T-helper 2 cell treated with Interferon-gamma antibody and Interleukin-4, amounts not matched to agents 5 μg/mL and 100 μg/mL, for 36 hours (primary cell): ENCODE data around the gene REXO2.

Experiments used
- DNase-seq: peaks from one replicate; pipeline ENCODE4 v3.0.0; 2021; ENCODE audit warnings: low spot score
- H3K27ac Mint-ChIP-seq: one replicate; pipeline ENCODE4 v1.8.0; 2021; ENCODE audit warnings: mild to moderate bottlenecking, mixed read lengths
- H3K27me3 Mint-ChIP-seq: one replicate; pipeline ENCODE4 v1.8.0; 2021; ENCODE audit warnings: low read depth, mixed read lengths
- H3K36me3 Mint-ChIP-seq: one replicate; pipeline ENCODE4 v1.8.0; 2021; ENCODE audit warnings: low read depth, mixed read lengths
- H3K4me1 Mint-ChIP-seq: one replicate; pipeline ENCODE4 v1.8.0; 2021; ENCODE audit warnings: low read depth, mixed read lengths
- H3K4me3 Mint-ChIP-seq: one replicate; pipeline ENCODE4 v1.8.0; 2022; ENCODE audit warnings: mild to moderate bottlenecking, moderate library complexity, mixed read lengths
- H3K9me3 Mint-ChIP-seq: one replicate; pipeline ENCODE4 v1.8.0; 2021; ENCODE audit warnings: mixed read lengths

The REXO2 gene

DNA sequence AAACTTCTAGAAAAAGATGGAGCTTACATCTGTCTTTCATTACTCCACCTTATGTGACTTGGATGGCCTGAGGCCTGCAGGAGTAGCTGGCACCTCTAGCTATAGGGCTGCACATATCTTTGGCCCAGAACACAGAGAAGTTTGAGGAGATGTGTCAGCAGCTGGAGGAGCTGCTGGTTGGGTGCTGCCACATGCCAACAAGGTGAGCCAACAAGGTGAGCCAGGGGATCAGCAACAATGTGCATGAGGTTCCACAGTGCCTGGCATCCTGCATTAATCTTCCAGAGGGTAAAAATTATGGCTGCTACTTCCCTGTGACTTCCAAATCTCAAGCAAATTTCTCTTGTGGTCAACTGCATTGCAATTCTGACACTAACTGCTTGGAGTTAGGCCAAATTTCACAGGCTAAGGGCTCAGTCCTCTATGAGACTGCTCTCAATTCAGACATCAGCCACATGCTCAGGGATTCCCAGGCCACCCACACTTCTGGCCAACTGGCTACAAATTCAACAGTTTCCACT, 22.8 kb upstream of the REXO2 start:
- Mint-ChIP-seq H3K27me3 (no peaks in the 10 kb centered on the region), H3K36me3 (peaks cover 5% of the 10 kb centered on the region), H3K4me3 (no peak overlapping the region), H3K27ac (no peak overlapping the region), H3K4me1 (no peaks in the 10 kb centered on the region), H3K9me3 (no peaks in the 10 kb centered on the region)
- no peak for DNase-seq

DNA sequence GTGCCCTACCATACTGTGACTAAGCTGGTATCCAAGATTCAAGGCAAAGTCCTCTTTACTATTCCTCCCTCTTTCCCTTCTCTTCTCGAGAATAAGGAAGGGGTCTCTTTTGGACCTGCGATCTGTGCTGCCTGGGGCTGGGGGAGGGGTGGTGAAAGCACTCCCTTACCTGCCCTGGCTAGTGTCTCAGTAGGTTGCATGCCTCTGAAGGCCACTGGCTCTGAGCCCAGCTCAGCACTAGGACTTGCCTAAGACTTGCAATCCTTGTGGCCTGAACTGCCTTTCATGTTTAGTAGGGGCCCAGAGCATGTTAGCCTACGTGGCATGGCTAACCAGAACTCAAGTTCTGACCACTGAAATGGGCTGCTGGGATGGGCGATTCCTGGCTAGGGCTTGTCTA, 13.0 kb upstream of the REXO2 start:
- no peak overlapping the region for H3K27ac Mint-ChIP-seq
- DNase-seq = no peak
- peaks cover 3% of the 10 kb centered on the region for H3K4me1 Mint-ChIP-seq
- H3K9me3 Mint-ChIP-seq = peaks cover 6% of the 10 kb centered on the region
- H3K36me3 Mint-ChIP-seq = peaks cover 4% of the 10 kb centered on the region
- H3K27me3 Mint-ChIP-seq = no peaks in the 10 kb centered on the region
- no peak overlapping the region for H3K4me3 Mint-ChIP-seq

DNA sequence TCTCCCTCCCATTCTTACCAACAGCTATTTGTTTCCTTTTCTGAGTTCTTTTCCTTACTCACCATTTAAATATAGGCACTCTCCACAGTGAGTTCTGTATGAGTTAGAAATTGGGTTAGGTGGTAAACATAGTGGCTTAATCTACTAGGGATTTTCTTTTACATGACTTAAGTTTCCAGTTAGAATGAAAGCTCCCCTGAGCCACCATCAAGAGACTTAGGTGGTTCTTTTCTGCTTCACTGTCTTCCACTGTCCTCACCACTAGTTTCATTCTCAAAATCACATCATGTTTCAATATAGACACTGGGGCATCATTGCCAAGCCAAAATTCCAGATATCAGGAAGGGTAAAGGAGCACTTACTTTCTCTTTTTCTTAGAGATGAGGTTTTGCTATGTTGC, 9.0 kb upstream of the REXO2 start:
- Mint-ChIP-seq H3K9me3 (no peaks in the 10 kb centered on the region), H3K36me3 (no peaks in the 10 kb centered on the region), H3K27ac (no peak overlapping the region), H3K4me3 (no peak overlapping the region), H3K27me3 (no peaks in the 10 kb centered on the region), H3K4me1 (peaks cover 3% of the 10 kb centered on the region)
- DNase-seq = no peak

DNA sequence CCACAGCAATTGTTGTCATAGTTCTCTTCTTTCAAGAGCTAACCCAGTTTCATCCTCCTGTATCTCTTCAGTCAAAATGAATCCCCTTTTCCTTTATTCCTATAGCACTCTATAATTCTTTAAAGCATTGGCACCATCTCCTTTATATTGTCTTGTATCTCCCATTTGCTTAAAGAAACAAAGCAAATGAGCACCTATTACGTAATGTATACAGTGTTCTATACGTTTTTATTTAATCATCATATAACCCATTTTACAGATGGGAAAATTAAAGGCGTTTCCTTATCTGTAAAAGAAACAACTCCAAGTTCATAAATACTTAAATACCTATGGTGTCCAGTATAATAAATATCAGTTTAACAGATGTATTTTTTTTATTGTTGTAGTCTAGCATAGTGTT, 6.4 kb upstream of the REXO2 start:
- Mint-ChIP-seq H3K4me3 (no peak overlapping the region), H3K27me3 (no peaks in the 10 kb centered on the region), H3K36me3 (no peaks in the 10 kb centered on the region)

DNA sequence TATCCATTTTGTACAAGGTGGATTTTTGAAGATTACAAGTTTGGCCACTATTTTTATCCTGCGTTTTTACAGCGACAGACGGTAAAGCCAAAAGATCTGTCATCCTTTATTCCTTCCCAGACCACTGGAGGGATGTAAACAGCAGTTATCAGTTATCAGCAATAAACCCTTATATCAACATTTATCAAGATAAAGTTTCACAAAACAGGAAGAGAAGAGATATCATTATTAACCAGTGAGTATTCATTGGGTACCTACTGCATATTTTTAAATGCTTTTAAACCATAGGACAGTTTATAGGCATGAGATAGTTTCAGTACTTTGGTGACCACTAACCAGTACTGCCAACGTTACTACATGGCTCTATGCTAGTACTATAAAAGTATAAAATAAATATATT, 5.9 kb upstream of the REXO2 start:
- Mint-ChIP-seq H3K27ac (no peak overlapping the region), H3K9me3 (no peaks in the 10 kb centered on the region), H3K36me3 (no peaks in the 10 kb centered on the region), H3K27me3 (no peaks in the 10 kb centered on the region), H3K4me3 (no peak overlapping the region), H3K4me1 (peaks cover 5% of the 10 kb centered on the region)
- DNase-seq = no peak

More for the DNA sequence above, 6.4 kb upstream of the REXO2 start:
- Mint-ChIP-seq H3K27ac (no peak overlapping the region), H3K4me1 (peaks cover 3% of the 10 kb centered on the region), H3K9me3 (no peaks in the 10 kb centered on the region)
- no peak for DNase-seq

DNA sequence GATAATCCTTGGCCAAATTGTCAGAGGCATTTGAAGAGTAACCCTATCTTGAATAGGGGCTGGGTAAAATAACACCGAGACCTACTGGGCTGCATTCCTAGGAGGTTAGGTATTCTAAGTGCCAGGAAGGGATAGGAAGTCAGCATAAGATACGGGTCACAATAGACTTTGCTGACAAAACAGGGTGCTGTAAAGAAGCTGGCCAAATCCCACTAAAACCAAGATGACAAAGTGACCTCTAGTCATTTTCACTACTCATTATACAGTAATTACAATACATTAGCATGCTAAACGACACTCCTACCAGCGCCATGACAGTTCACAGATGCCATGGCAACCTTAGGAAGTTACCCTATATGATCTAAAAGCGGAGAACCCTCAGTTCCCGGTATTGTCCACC, 964 bp upstream of the REXO2 start:
- H3K4me3 Mint-ChIP-seq = no peak overlapping the region
- peaks cover 27% of the 10 kb centered on the region for H3K4me1 Mint-ChIP-seq
- peaks cover 17% of the 10 kb centered on the region for H3K36me3 Mint-ChIP-seq
- H3K27me3 Mint-ChIP-seq = no peaks in the 10 kb centered on the region
- H3K27ac Mint-ChIP-seq = no peak overlapping the region
- no peak for DNase-seq
- H3K9me3 Mint-ChIP-seq = no peaks in the 10 kb centered on the region

DNA sequence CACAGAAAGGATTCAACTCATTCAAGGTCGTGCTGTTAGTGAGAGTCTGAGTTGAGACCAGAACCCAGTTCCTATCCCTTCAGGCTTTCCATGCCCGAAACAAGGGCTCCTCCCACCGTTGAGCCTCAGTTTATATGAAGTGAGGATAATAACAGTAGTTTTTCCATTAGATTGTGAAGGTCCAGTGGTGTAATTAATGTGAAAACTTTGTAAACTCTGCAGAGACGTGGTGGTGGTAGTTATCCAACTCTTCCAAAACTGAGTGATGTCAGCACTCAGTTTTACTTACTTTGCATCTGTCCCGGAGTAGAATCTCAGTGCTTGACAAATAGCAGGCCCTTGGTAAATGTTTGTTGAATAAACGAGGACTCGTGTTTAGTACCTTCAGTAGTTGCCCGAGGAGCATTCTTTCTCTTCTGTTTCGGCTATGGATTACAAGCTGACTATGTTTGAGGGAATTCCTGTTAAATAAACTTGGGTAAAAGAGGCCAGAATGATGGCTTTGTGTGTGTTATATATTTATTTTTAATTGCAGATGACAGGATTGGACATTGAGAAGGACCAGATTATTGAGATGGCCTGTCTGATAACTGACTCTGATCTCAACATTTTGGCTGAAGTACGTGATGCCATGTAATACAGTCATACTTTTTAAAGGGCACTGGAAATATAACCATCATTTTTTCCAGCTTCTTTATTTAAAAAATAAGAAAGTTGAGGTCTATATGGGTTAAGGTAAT, 1.0 kb downstream of the REXO2 start:
- H3K36me3 Mint-ChIP-seq = peaks cover 31% of the 10 kb centered on the region
- no peaks in the 10 kb centered on the region for H3K27me3 Mint-ChIP-seq
- H3K4me1 Mint-ChIP-seq = peaks cover 32% of the 10 kb centered on the region
- no peaks in the 10 kb centered on the region for H3K9me3 Mint-ChIP-seq
- H3K27ac Mint-ChIP-seq = peak overlapping the region; percentile 91
- peak overlapping the region; percentile 96 for H3K4me3 Mint-ChIP-seq
- no peak for DNase-seq

DNA sequence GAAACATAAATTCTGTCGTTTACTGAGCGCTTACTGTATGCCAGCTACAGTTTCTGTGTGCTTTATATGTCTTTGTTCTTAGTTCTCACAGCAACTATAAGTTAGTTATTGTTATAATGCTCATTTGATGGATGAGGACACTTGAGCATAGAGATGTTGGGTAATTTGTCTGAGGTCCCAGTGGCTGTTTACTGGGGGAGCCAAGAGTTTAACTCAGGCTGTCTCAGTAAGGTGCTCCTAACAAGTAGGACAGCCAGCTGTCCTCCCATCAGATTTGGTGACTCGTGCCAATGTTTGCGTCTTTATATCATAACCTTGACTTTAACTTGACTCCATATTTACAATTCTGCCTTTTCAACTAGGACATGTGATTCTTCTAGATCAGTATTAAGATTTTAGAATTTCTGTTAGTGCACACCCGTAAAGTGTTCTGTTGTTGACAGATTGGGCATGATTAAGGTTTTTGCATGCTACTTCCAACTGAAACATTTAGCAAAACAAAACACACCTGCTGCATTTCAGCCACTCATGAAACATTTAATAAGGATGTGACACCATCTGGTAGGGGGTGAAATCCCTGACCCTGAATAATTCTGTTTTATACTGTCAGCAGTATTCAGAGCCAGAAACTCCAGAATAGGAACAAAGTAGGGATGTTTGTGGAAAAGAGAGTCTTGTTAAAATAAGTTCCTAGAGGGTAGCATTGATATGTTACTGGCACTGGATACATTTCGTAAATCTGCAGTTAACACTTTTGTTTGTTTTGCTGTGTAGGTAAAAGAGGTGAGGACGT, 1.9 kb downstream of the REXO2 start:
- Mint-ChIP-seq H3K4me1 (peaks cover 32% of the 10 kb centered on the region), H3K27me3 (no peaks in the 10 kb centered on the region), H3K9me3 (no peaks in the 10 kb centered on the region), H3K4me3 (peak overlapping the region; percentile 61), H3K27ac (peak overlapping the region; percentile 31), H3K36me3 (peaks cover 34% of the 10 kb centered on the region)
- no peak for DNase-seq

DNA sequence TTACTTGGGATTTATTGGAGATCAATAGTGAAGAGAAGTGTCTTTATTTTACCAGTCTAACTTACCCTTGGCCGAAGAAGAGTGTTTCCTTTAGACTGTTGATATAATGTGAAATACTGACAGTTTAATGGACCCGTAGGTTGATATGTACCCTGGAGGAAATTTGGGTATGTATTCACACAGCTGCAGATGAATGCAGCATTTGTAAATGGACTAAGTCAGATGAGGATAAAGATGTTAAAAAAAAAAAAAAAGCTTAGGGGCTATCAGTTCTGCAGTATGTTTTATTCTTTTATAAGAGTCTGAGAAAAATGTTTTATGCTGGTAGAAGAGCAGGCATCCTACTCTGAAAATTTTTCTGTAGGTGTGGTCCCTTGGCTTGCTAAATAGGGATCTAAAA, 2.7 kb downstream of the REXO2 start:
- no peak overlapping the region for H3K4me3 Mint-ChIP-seq
- no peaks in the 10 kb centered on the region for H3K9me3 Mint-ChIP-seq
- H3K27me3 Mint-ChIP-seq = no peaks in the 10 kb centered on the region
- peaks cover 34% of the 10 kb centered on the region for H3K4me1 Mint-ChIP-seq
- peaks cover 39% of the 10 kb centered on the region for H3K36me3 Mint-ChIP-seq
- H3K27ac Mint-ChIP-seq = no peak overlapping the region
- DNase-seq = no peak

DNA sequence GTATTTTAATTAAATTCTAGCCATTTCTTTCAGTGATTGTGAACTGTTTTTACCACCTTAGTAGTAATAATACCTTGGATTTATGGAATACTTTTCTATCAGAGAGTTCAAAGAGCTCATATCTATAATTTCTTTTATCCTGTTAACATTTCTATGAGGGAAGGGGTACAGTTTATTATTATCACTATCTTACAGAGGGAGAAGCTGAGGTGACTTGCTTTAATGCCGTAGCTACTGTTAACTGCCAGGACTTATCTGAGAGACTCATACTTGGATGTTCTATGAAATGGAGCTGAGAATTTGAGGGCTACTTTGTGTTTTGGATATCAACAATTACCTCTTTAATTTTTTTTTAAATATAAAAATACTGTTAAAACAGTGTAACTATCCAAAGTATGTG, 3.3 kb downstream of the REXO2 start:
- no peak for DNase-seq
- Mint-ChIP-seq H3K4me3 (no peak overlapping the region), H3K27ac (no peak overlapping the region), H3K9me3 (no peaks in the 10 kb centered on the region), H3K27me3 (no peaks in the 10 kb centered on the region), H3K4me1 (peaks cover 34% of the 10 kb centered on the region), H3K36me3 (peaks cover 44% of the 10 kb centered on the region)

DNA sequence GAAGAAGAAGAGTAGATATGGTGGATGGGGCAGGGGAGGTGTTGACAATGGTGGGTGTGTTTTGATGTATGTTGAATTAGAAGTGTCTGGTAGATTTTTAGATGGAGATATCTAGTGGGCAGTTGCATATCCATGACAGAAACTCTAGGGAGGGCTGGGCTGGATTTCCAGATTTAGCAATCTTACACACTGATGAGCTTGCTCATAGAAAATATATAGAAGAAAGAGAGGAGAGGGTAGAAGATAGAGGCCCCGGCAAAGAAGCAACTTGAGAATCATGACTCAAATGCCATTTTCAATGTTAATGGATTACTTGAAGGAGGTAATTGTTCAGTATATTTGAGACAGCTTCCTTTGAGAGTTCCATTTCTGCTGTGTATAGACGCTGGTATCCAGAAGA, 8.2 kb downstream of the REXO2 start:
- no peak overlapping the region for H3K27ac Mint-ChIP-seq
- no peaks in the 10 kb centered on the region for H3K27me3 Mint-ChIP-seq
- H3K4me1 Mint-ChIP-seq = peaks cover 7% of the 10 kb centered on the region
- H3K4me3 Mint-ChIP-seq = no peak overlapping the region
- peaks cover 36% of the 10 kb centered on the region for H3K36me3 Mint-ChIP-seq
- DNase-seq = no peak
- H3K9me3 Mint-ChIP-seq = no peaks in the 10 kb centered on the region

DNA sequence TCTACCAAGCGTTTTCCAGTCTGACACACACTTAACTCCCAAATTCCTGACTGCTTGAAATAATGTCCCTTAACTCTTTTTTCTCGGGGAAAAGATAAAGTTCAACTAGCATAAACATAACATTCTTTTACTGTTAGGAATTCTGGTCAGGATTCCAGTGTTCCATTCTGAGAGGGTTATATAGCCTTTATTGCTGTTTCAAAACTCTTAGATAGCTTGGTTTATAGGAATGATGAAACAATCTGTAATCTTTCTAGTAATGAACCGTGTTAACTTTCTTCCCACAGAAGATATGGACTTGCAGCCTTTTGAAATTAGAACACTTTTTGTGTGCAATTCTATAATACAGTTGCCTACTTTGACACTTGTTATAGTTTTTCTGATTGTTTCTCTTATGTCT, 8.6 kb downstream of the REXO2 start:
- H3K27me3 Mint-ChIP-seq = no peaks in the 10 kb centered on the region
- H3K36me3 Mint-ChIP-seq = peaks cover 36% of the 10 kb centered on the region
- H3K4me1 Mint-ChIP-seq = peaks cover 7% of the 10 kb centered on the region
- H3K4me3 Mint-ChIP-seq = no peak overlapping the region
- H3K9me3 Mint-ChIP-seq = no peaks in the 10 kb centered on the region
- no peak for DNase-seq
- no peak overlapping the region for H3K27ac Mint-ChIP-seq

DNA sequence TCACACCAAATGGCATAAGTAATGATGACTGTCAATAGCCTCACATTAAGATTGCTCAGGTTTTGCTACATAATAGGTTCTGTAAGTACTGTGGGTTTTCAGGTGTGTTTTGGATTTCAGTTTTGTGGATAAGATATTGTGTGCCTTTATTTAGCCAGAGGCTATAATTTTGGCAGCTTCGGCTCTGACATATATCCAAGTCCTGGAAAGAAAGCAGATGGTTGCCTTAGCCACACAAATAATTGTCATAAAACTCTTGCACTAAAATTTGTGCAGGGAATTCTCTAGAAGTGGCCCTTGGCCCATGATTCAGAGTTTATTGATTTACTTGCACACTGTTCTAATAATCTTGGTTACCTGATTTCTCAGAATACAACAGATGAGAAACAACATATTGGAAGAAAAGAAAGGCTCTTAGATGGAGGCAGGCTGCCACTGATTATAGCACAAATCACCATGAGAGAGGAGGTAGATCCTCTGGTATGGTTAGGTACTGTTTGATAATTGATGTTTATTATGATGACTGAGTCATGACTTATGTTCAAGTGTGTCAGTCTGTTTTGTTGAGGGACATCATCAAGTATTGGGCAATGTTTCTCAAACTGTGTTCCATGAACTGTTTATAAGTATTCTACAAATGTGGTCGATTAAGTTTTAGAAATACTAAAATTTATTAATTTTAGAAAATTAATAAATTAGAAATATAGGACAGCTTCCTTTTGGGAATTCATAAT, 9.6 kb downstream of the REXO2 start:
- Mint-ChIP-seq H3K4me1 (peaks cover 6% of the 10 kb centered on the region), H3K27ac (no peak overlapping the region)

DNA sequence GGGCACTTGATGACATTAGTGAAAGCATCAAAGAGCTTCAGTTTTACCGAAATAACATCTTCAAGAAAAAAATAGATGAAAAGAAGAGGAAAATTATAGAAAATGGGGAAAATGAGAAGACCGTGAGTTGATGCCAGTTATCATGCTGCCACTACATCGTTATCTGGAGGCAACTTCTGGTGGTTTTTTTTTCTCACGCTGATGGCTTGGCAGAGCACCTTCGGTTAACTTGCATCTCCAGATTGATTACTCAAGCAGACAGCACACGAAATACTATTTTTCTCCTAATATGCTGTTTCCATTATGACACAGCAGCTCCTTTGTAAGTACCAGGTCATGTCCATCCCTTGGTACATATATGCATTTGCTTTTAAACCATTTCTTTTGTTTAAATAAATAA, 10.6 kb downstream of the REXO2 start:
- Mint-ChIP-seq H3K27me3 (no peaks in the 10 kb centered on the region), H3K4me1 (peaks cover 2% of the 10 kb centered on the region), H3K9me3 (no peaks in the 10 kb centered on the region), H3K36me3 (peaks cover 23% of the 10 kb centered on the region), H3K4me3 (no peak overlapping the region), H3K27ac (no peak overlapping the region)
- no peak for DNase-seq

More for the DNA sequence above, 9.6 kb downstream of the REXO2 start:
- Mint-ChIP-seq H3K27me3 (no peaks in the 10 kb centered on the region), H3K4me3 (no peak overlapping the region), H3K36me3 (peaks cover 32% of the 10 kb centered on the region), H3K9me3 (no peaks in the 10 kb centered on the region)
- DNase-seq = no peak
